GM12864 (cell line): ENCODE results near the gene DCTN2.

Experiments
- DNase-seq: peaks from one replicate; pipeline ENCODE4 v3.0.0-alpha.2; 2011; ENCODE audit warnings: low read depth
- H3K4me3 ChIP-seq: 2 replicates; pipeline ENCODE4 v1.5.1; 2011; ENCODE audit warnings: mild to moderate bottlenecking, low read depth, low read length, control low read depth
- CTCF ChIP-seq: IDR thresholded peaks from 2 replicates; pipeline ENCODE4 v1.5.1; 2011; ENCODE audit warnings: low read depth, mild to moderate bottlenecking, moderate library complexity, low read length, control low read depth, inconsistent platforms; ENCODE audit errors: missing control alignments

The DCTN2 gene

DNA sequence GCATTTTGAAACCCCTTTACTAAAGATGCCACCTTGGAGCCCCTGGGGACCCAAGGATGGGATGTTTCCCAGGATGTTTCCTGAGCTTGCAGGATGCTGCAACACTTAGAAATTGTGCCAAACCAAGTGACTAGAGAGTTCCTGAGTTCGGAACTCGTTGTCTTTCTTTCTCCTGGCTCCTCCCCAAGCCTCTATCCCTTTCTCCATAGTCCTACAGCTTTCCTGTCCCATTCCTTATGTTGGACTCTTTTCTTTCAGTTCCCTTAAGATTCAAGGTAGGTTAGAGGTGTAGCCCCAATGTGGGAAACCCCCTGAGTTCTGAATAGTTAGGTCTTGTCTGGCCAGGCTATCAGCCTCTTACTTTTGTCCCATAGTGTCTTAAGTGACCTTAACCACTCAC, 1.5 kb upstream of the DCTN2 start:
- H3K4me3 ChIP-seq, result no peak overlapping the region

GRCh38 chr12:57548013-57548315, 972 bp upstream of the DCTN2 start:
- no peak for TF ChIP-seq CTCF
- DNase-seq, result no peak
- no peak overlapping the region for H3K4me3 ChIP-seq

More for the DNA sequence above, 1.5 kb upstream of the DCTN2 start:
- TF ChIP-seq CTCF, result no peak
- DNase-seq, result no peak

DNA sequence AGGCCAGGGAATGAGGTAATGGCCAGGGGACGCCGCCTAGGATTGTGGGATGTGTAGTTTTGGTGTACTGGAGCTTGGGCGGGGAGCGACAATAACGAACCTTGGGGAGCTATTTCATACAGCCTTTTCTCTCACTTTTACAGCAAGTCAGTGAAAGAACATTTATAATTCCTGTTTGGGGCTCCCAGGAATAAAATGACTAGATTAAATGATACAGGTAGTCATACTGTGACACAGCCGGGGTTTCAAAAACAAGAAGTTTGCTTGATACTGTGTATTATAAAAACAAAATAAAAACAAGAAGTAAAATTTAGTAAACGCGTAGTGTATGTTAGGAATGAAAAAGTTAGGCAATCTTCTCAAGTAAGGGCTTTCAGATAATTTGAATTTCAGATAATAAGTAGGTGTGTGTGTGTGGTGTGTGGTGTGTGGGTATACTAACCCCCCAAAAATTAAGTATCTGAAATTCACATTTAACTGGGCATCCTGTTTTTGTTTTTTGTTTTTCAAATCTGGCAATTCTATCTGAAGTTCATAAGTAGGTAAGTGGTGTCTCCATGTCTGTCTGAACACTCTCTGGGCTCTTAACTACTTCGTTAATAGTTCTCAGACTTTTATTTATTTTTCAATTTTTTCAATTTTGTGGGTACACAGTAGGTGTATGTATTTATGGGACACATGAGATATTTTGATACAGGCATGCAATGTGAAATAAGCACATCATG, 458 bp upstream of the DCTN2 start:
- no peak for DNase-seq
- no peak overlapping the region; the same call in 1 of the 2 replicates for H3K4me3 ChIP-seq
- TF ChIP-seq CTCF, result no peak

- TF ChIP-seq CTCF, result no peak
- no peak for DNase-seq
- peak overlapping the region; percentile 67 for H3K4me3 ChIP-seq
These were observed 1.1 kb downstream of the DCTN2 start for GRCh38 chr12:57545809-57546437.

GRCh38 chr12:57543581-57543980, 3.4 kb downstream of the DCTN2 start:
- no peak overlapping the region for H3K4me3 ChIP-seq
- no peak for DNase-seq
- TF ChIP-seq CTCF, result no peak

DNA sequence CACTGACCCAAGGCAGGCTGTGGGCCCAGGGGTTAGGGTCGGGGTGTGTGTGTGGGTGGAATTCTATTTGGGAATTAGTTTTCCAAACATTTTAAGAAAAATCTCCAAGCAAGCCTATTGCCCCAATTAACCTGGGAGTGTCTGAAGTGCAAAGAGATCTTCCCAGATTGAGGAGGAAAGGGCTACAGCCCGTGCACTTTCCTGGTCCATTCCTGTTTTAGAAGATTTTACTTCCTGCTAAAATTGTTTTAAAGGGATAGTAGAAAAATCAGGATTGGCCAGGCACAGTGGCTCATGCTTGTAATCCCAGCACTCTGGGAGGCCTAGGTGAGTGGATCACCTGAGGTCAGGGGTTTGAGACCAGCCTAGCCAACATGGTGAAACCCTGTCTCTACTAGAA, 5.3 kb downstream of the DCTN2 start:
- no peak for TF ChIP-seq CTCF
- no peak for DNase-seq
- H3K4me3 ChIP-seq, result no peak overlapping the region

- DNase-seq, result no peak
- H3K4me3 ChIP-seq, result no peak overlapping the region
- no peak for TF ChIP-seq CTCF
These were observed 6.0 kb downstream of the DCTN2 start for GRCh38 chr12:57541001-57541400.
